ENCODE data around the gene TEP1.
"Not testable (repeated sequence)": the region's sequence is repeated elsewhere in the genome, so short reads cannot be mapped to it uniquely, and the experiment has no call there.

Gene TEP1

DNA sequence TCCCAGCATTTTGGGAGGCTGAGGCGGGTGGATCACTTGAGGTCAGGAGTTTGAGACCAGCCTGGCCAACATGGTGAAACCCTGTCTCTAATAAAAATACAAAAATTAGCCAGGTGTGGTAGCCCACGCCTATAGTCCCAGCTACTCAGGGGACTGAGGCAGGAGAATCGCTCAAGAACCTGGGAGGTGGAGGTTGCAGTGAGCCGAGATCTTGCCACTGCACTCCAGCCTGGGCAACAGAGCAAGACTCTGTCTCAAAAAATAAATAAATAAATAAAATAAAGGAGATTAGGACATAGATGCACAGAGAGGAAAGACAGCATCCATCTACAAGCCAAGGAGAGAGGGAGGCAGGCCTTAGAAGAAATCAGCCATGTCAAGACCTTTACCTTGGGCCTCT, 72.3 kb downstream of the TEP1 start:
- not testable (repeated sequence) for DNase-seq (ENCODE audit: low spot score)

DNA sequence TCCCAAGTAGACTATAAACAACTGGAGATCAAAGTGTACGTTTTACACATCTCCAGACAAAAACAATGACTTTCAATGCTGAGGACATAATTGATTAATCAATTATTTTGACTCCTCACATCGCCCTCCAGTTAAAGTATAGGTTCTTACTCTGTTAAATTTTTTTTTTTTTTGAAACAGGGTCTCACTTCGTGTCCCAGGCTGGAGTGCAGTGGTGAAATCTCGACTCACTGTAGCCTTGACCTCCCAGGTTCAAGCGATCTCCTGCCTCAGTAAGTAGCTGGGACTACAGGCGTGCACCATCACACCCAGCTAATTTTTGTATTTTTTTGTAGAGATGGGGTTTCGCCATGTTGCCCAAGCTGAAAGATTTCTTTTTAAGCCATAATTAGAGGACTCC, 79.3 kb downstream of the TEP1 start:
- DNase-seq (ENCODE audit: low spot score): no peak

DNA sequence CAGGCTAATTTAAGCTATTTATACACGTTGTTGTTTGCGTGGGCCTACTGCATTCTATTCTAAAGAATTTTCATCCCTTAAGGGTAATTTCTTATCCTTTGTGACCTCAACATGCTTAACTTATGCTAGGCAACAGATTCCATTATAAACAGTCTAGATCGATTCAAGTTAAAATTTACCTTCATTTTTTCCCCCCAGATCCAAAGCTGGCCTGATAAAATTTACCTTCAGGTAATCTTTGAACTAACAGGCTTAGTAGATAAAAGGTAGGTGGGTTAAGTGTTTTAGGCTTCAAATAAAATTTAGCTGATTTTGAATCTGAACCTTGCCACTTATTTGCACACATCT, 79.8 kb downstream of the TEP1 start:
- DNase-seq (ENCODE audit: low spot score): no peak

GRCh38 chr14:20332788-20333493, 80.4 kb downstream of the TEP1 start, which contains the start of gene CCNB1IP1:
Gene CCNB1IP1 (minus strand): TSS chr14:20333279. CDS start chr14:20316523, 16,756 bp downstream.
- DNase-seq (ENCODE audit: low spot score): peak; percentile 92

DNA sequence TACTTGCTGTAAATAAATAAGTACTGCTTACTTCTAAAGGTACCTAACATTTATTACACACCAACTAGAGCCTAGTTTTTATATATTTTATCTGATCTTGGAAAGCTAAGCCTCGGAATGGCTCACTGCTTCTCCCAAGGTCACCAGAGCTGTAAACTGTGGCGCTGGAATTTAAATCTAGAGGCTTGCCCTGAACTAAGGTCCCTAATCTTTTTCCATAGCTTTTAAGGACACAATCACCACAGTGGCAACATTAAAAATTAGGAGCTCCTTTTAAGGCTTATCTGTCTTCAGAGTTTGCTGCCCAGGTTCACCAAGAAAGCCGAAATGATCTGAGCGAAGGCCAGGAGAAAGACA, 80.9 kb downstream of the TEP1 start:
- DNase-seq (ENCODE audit: low spot score): peak; percentile 21

- DNase-seq (ENCODE audit: low spot score): no peak
Observed at GRCh38 chr14:20331053-20331613, 82.2 kb downstream of the TEP1 start.

- DNase-seq (ENCODE audit: low spot score): no peak
Observed at GRCh38 chr14:20329355-20329754, 83.9 kb downstream of the TEP1 start.

- DNase-seq (ENCODE audit: low spot score): no peak
Observed at GRCh38 chr14:20328705-20329104, 84.6 kb downstream of the TEP1 start.

GRCh38 chr14:20327005-20327869, 86.1 kb downstream of the TEP1 start:
- peak; percentile 59 for DNase-seq (ENCODE audit: low spot score)

GRCh38 chr14:20317720-20318119, 95.6 kb downstream of the TEP1 start:
- DNase-seq (ENCODE audit: low spot score): no peak
